H9 (cell line): Measurements from ENCODE around the gene SLC18B1. TPM values are rescaled to one million over a fixed set of nuclear protein-coding genes. Genes with fewer than 3 reads are reported as not detected.

Experiments used
- DNase-seq: peaks from one replicate; pipeline ENCODE4 v3.0.0-alpha.2; 2017
- H2AFZ ChIP-seq: one replicate; pipeline ENCODE4 v1.6.1; 2013; ENCODE audit warnings: mild to moderate bottlenecking, low read length, control low read depth, moderate library complexity
- H2AK5ac ChIP-seq: 2 replicates; pipeline ENCODE4 v1.6.1; 2013; ENCODE audit warnings: low read length, control low read depth, mixed read lengths; ENCODE audit not compliant: insufficient read length
- H2BK120ac ChIP-seq: one replicate; pipeline ENCODE4 v1.6.1; 2013; ENCODE audit warnings: low read depth, mild to moderate bottlenecking, low read length, control low read depth, inconsistent platforms; ENCODE audit not compliant: poor library complexity, severe bottlenecking
- H2BK12ac ChIP-seq: 2 replicates; pipeline ENCODE4 v1.6.1; 2013; ENCODE audit warnings: low read length, control low read depth, mixed read lengths, low read depth; ENCODE audit not compliant: insufficient read length
- H2BK15ac ChIP-seq: 2 replicates; pipeline ENCODE4 v1.6.1; 2013; ENCODE audit warnings: low read depth, low read length, control low read depth
- H2BK20ac ChIP-seq: one replicate; pipeline ENCODE4 v1.6.1; 2013; ENCODE audit warnings: low read depth, mild to moderate bottlenecking, low read length, control low read depth, inconsistent platforms; ENCODE audit not compliant: poor library complexity, severe bottlenecking
- H2BK5ac ChIP-seq: 2 replicates; pipeline ENCODE4 v1.6.1; 2013; ENCODE audit warnings: low read length, control low read depth, mixed read lengths; ENCODE audit not compliant: insufficient read length
- H3K14ac ChIP-seq: 2 replicates; pipeline ENCODE4 v1.6.1; 2013; ENCODE audit warnings: low read length, control low read depth; ENCODE audit not compliant: insufficient read depth
- H3K18ac ChIP-seq: 2 replicates; pipeline ENCODE4 v1.6.1; 2013; ENCODE audit warnings: low read depth, mild to moderate bottlenecking, mixed read lengths, low read length, control low read depth; ENCODE audit not compliant: insufficient read length
- H3K23ac ChIP-seq: 2 replicates; pipeline ENCODE4 v1.6.1; 2013; ENCODE audit warnings: low read length, control low read depth, mixed read lengths, low read depth; ENCODE audit not compliant: insufficient read length
- H3K23me2 ChIP-seq: 2 replicates; pipeline ENCODE4 v1.6.1; 2013; ENCODE audit warnings: low read depth, mild to moderate bottlenecking, mixed read lengths, low read length, control low read depth; ENCODE audit not compliant: insufficient read length, poor library complexity, severe bottlenecking
- H3K27ac ChIP-seq: 2 replicates; pipeline ENCODE4 v1.5.1; 2013; ENCODE audit warnings: low read length, control low read depth, mixed read lengths, low read depth; ENCODE audit not compliant: insufficient read length
- H3K27me3 ChIP-seq: 2 replicates; pipeline ENCODE4 v1.6.1; 2013; ENCODE audit warnings: low read length, control low read depth, inconsistent platforms; ENCODE audit not compliant: insufficient read depth
- H3K4ac ChIP-seq: 2 replicates; pipeline ENCODE4 v1.6.1; 2013; ENCODE audit warnings: low read depth, mild to moderate bottlenecking, control low read depth, inconsistent platforms, low read length, moderate library complexity
- H3K4me1 ChIP-seq: 2 replicates; pipeline ENCODE4 v1.6.1; 2013; ENCODE audit warnings: low read length, control low read depth, inconsistent platforms; ENCODE audit not compliant: insufficient read depth
- H3K4me2 ChIP-seq: 2 replicates; pipeline ENCODE4 v1.6.1; 2013; ENCODE audit warnings: low read length, control low read depth, mixed read lengths; ENCODE audit not compliant: insufficient read length, insufficient read depth
- H3K56ac ChIP-seq: 2 replicates; pipeline ENCODE4 v1.6.1; 2013; ENCODE audit warnings: low read depth, mild to moderate bottlenecking, mixed read lengths, low read length, control low read depth; ENCODE audit not compliant: insufficient read length
- H3K79me1 ChIP-seq: 2 replicates; pipeline ENCODE4 v1.6.1; 2013; ENCODE audit warnings: low read depth, mild to moderate bottlenecking, moderate library complexity, low read length, control low read depth, inconsistent platforms; ENCODE audit not compliant: insufficient read depth, poor library complexity, severe bottlenecking
- H3K79me2 ChIP-seq: 2 replicates; pipeline ENCODE4 v1.6.1; 2013; ENCODE audit warnings: low read length, control low read depth, inconsistent platforms; ENCODE audit not compliant: insufficient read depth
- H3K9ac ChIP-seq: 2 replicates; pipeline ENCODE4 v1.6.1; 2013; ENCODE audit warnings: low read length, control low read depth, mixed read lengths; ENCODE audit not compliant: insufficient read length; ENCODE audit errors: extremely low read depth
- H3K9me3 ChIP-seq: one replicate; pipeline ENCODE4 v1.6.1; 2013; ENCODE audit warnings: low read depth, low read length, inconsistent platforms; ENCODE audit not compliant: control insufficient read depth
- H3T11ph ChIP-seq: one replicate; pipeline ENCODE4 v1.6.1; 2013; ENCODE audit warnings: mild to moderate bottlenecking, low read length, control low read depth, inconsistent platforms
- H4K20me1 ChIP-seq: one replicate; pipeline ENCODE4 v1.6.1; 2013; ENCODE audit not compliant: control insufficient read depth, insufficient read length, insufficient read depth
- H4K5ac ChIP-seq: 2 replicates; pipeline ENCODE4 v1.6.1; 2013; ENCODE audit warnings: low read depth, mild to moderate bottlenecking, mixed read lengths, low read length, control low read depth; ENCODE audit not compliant: insufficient read length
- H4K8ac ChIP-seq: replicated peaks from 2 replicates; pipeline ENCODE4 v1.6.1; 2013; ENCODE audit warnings: low read length, control low read depth, mixed read lengths, low read depth; ENCODE audit not compliant: insufficient read length
- H4K91ac ChIP-seq: 2 replicates; pipeline ENCODE4 v1.6.1; 2013; ENCODE audit warnings: low read depth, mild to moderate bottlenecking, moderate library complexity, mixed read lengths, low read length, control low read depth; ENCODE audit not compliant: insufficient read length
- H3K27ac Mint-ChIP-seq, 3 experiments: 2 replicates in 2 of 3; 3 replicates in 1 of 3; pipeline ENCODE4 v1.8.0; 2020 to 2021; ENCODE audit warnings: mixed read lengths in 3 of 3, mild to moderate bottlenecking in 1 of 3, moderate library complexity in 1 of 3
- H3K27me3 Mint-ChIP-seq: 2 replicates; pipeline ENCODE4 v1.8.0; 2021; ENCODE audit warnings: low read depth, mild to moderate bottlenecking, moderate library complexity, mixed read lengths
- H3K36me3 Mint-ChIP-seq, 3 experiments: 2 replicates in 2 of 3; 3 replicates in 1 of 3; pipeline ENCODE4 v1.8.0; 2020 to 2021; ENCODE audit warnings: low read depth in 3 of 3, mixed read lengths in 3 of 3; ENCODE audit not compliant: insufficient read depth in 1 of 3
- H3K4me1 Mint-ChIP-seq, 2 experiments: 2 replicates each; pipeline ENCODE4 v1.8.0; 2020; ENCODE audit warnings: mixed read lengths in 2 of 2
- H3K4me3 Mint-ChIP-seq, 2 experiments: 2 replicates in 1 of 2; 3 replicates in 1 of 2; pipeline ENCODE4 v1.8.0; 2020 to 2021; ENCODE audit warnings: mild to moderate bottlenecking in 2 of 2, mixed read lengths in 2 of 2, moderate library complexity in 1 of 2
- H3K9me3 Mint-ChIP-seq, 2 experiments: 2 replicates in 1 of 2; 3 replicates in 1 of 2; pipeline ENCODE4 v1.8.0; 2020; ENCODE audit warnings: mild to moderate bottlenecking in 2 of 2, mixed read lengths in 2 of 2, moderate library complexity in 1 of 2
- CTCF ChIP-seq: fragments of 200-600 bp; sonication (generic); conservative IDR thresholded peaks from 3 replicates; pipeline ENCODE4 v1.8.0; 2021; ENCODE audit warnings: antibody characterized with exemption, mild to moderate bottlenecking
- WGBS: extraction: QIAGEN DNeasy Blood & Tissue Kit; methylation state at CpG from one replicate; pipeline ENCODE4 v1.1.7; 2013; ENCODE audit warnings: missing lambda C conversion rate, low lambda C conversion rate, mixed read lengths; ENCODE audit not compliant: insufficient read length; ENCODE audit errors: extremely low coverage; 5-methylcytosine and 5-hydroxymethylcytosine counted together
- total RNA-seq: library from RNA; stranded (reverse); gene quantifications from 2 replicates; pipeline ENCODE4 v1.2.1, GENCODE V29; 2021

SLC18B1 gene
- total RNA-seq, 1 experiment from 2014 or later = 19.8 TPM

DNA sequence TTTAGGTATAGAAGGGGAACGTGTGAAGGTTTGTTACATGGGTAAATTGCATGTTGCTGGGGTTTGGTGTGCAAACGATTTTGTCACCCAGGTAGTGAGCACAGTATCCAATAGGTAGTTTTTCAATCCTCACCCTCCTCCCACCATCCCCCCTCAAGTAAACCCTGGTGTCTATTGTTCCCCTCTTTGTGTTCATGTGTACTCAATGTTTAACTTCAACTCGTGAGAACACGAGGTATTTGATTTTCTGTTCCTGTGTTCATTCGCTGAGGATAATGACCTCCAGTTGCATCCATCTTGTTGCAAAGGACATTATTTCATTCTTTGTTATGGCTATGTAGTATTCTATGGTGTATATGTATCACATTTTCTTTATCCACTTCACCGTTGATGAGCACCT is 73.0 kb downstream of the SLC18B1 start:
- H4K8ac ChIP-seq = no peak overlapping the region
- Mint-ChIP-seq H3K4me1 (no peaks in the 10 kb centered on the region), H3K27ac (no peak overlapping the region), H3K27me3 (no peaks in the 10 kb centered on the region), H3K4me3 (no peak overlapping the region), H3K36me3 (no peaks in the 10 kb centered on the region), H3K9me3 (no peaks in the 10 kb centered on the region)
- H4K20me1 ChIP-seq = no peaks in the 10 kb centered on the region
- no peak overlapping the region for H2BK120ac ChIP-seq
- no peak overlapping the region for H4K5ac ChIP-seq
- no peak for DNase-seq
- no peak overlapping the region for H3K27ac ChIP-seq
- H2BK15ac ChIP-seq = no peak overlapping the region
- H2BK12ac ChIP-seq = no peak overlapping the region
- WGBS = no CpG with 5 or more reads among the region's 6 CpGs
- no peak overlapping the region for H3K4me2 ChIP-seq
- H3K56ac ChIP-seq = no peak overlapping the region
- no peaks in the 10 kb centered on the region for H3K9me3 ChIP-seq
- H3K4me1 ChIP-seq = no peaks in the 10 kb centered on the region
- no peak overlapping the region for H2BK20ac ChIP-seq
- no peak overlapping the region for H3K18ac ChIP-seq
- no peak overlapping the region for H3K23ac ChIP-seq
- H3K79me1 ChIP-seq = no peaks in the 10 kb centered on the region
- no peaks in the 10 kb centered on the region for H3K79me2 ChIP-seq
- no peak for TF ChIP-seq CTCF
- no peak overlapping the region for H3K9ac ChIP-seq
- no peak overlapping the region for H4K91ac ChIP-seq
- H3K23me2 ChIP-seq = no peaks in the 10 kb centered on the region
- no peak overlapping the region for H2AFZ ChIP-seq
- H3K27me3 ChIP-seq = no peaks in the 10 kb centered on the region
- no peak overlapping the region for H2BK5ac ChIP-seq
- H3K14ac ChIP-seq = no peak overlapping the region
- H2AK5ac ChIP-seq = no peak overlapping the region
- no peak overlapping the region for H3K4ac ChIP-seq
- H3T11ph ChIP-seq = no peak overlapping the region
